Neural cell (in vitro differentiated cells): ENCODE measurements around the gene RHOT2. TPM values are rescaled to one million over a fixed set of nuclear protein-coding genes. Genes with fewer than 3 reads are reported as not detected.

Experiments used
- H2AFZ ChIP-seq: fragments of 200-600, 300-800 bp; sonication (generic), shearing (Covaris generic); 2 replicates; pipeline ENCODE4 v1.6.0; 2014; ENCODE audit warnings: low read depth, mild to moderate bottlenecking, antibody characterized with exemption, low read length, moderate library complexity
- H3F3A ChIP-seq: fragments of 200-600 bp; shearing (Covaris generic); 2 replicates; pipeline ENCODE4 v1.6.1; 2016; ENCODE audit warnings: mild to moderate bottlenecking, moderate library complexity, mixed read lengths, antibody characterized with exemption, low read length; ENCODE audit not compliant: insufficient read depth, poor library complexity, severe bottlenecking
- H3K27ac ChIP-seq: fragments of 200-600, 300-800 bp; sonication (generic), shearing (Covaris generic); 2 replicates; pipeline ENCODE4 v1.5.1; 2014; ENCODE audit warnings: mild to moderate bottlenecking, low read length, moderate library complexity
- H3K27me3 ChIP-seq: fragments of 300-800, 200-600 bp; sonication (generic), shearing (Covaris generic); 2 replicates; pipeline ENCODE4 v1.6.0; 2014; ENCODE audit warnings: mild to moderate bottlenecking, low read depth, low read length, moderate library complexity; ENCODE audit not compliant: insufficient read depth
- H3K36me3 ChIP-seq: fragments of 300-800, 200-600 bp; sonication (generic), shearing (Covaris generic); 2 replicates; pipeline ENCODE4 v1.5.1; 2014; ENCODE audit warnings: mild to moderate bottlenecking, antibody characterized with exemption, low read length, moderate library complexity; ENCODE audit not compliant: insufficient read depth
- H3K4me2 ChIP-seq: fragments of 300-800, 200-600 bp; sonication (generic), shearing (Covaris generic); 2 replicates; pipeline ENCODE4 v1.6.0; 2014; ENCODE audit warnings: mild to moderate bottlenecking, low read length
- H3K4me3 ChIP-seq: fragments of 300-800, 200-600 bp; sonication (generic), shearing (Covaris generic); 2 replicates; pipeline ENCODE4 v1.5.1; 2014; ENCODE audit warnings: mild to moderate bottlenecking, low read length, moderate library complexity
- H3K79me2 ChIP-seq: fragments of 200-600 bp; shearing (Covaris generic); replicated peaks from 2 replicates; pipeline ENCODE4 v1.6.0; 2014; ENCODE audit warnings: mild to moderate bottlenecking, low read length, moderate library complexity; ENCODE audit not compliant: insufficient read depth
- H3K9ac ChIP-seq: fragments of 300-800, 200-600 bp; sonication (generic), shearing (Covaris generic); 2 replicates; pipeline ENCODE4 v1.6.1; 2016; ENCODE audit warnings: mild to moderate bottlenecking, low read length, mixed read lengths
- H3K9me2 ChIP-seq: fragments of 200-600 bp; shearing (Covaris generic); 2 replicates; pipeline ENCODE4 v1.6.1; 2016; ENCODE audit warnings: mild to moderate bottlenecking, low read length, mixed read lengths; ENCODE audit not compliant: insufficient read depth
- H3K9me3 ChIP-seq: fragments of 200-600, 300-800 bp; sonication (generic), shearing (Covaris generic); 2 replicates; pipeline ENCODE4 v1.6.1; 2016; ENCODE audit warnings: mild to moderate bottlenecking, mixed run types, low read length, moderate library complexity, mixed read lengths
- H4K20me1 ChIP-seq: fragments of 200-600 bp; shearing (Covaris generic); 2 replicates; pipeline ENCODE4 v1.6.1; 2016; ENCODE audit warnings: mild to moderate bottlenecking, mixed run types; ENCODE audit not compliant: insufficient read depth
- EP300 ChIP-seq: fragments of 450-650 bp; conservative IDR thresholded peaks from 2 replicates; pipeline ENCODE4 v1.6.1; 2014; ENCODE audit warnings: antibody characterized with exemption, mild to moderate bottlenecking, moderate library complexity; ENCODE audit not compliant: poor library complexity, severe bottlenecking
- EZH2 ChIP-seq: fragments of 200-600, 300-800 bp; shearing (Covaris generic), sonication (generic); IDR thresholded peaks from 2 replicates; pipeline ENCODE4 v1.6.1; 2014; ENCODE audit warnings: antibody characterized with exemption, low read length, borderline replicate concordance, mild to moderate bottlenecking; ENCODE audit not compliant: insufficient read depth, poor library complexity, severe bottlenecking
- MXI1 ChIP-seq: fragments of 450-650 bp; conservative IDR thresholded peaks from 2 replicates; pipeline ENCODE4 v1.6.1; 2014; ENCODE audit warnings: antibody characterized with exemption, mild to moderate bottlenecking; ENCODE audit not compliant: poor library complexity, severe bottlenecking
- POLR2AphosphoS5 ChIP-seq: IDR thresholded peaks from 2 replicates; pipeline ENCODE4 v1.6.1; 2012
- RAD21 ChIP-seq: fragments of 450-650 bp; conservative IDR thresholded peaks from 2 replicates; pipeline ENCODE4 v1.6.1; 2014; ENCODE audit warnings: antibody characterized with exemption, mild to moderate bottlenecking, moderate library complexity
- SMC3 ChIP-seq: fragments of 450-650 bp; conservative IDR thresholded peaks from 2 replicates; pipeline ENCODE4 v1.6.1; 2014; ENCODE audit warnings: antibody characterized with exemption, mild to moderate bottlenecking, moderate library complexity; ENCODE audit not compliant: poor library complexity
- TAF1 ChIP-seq: IDR thresholded peaks from 2 replicates; pipeline ENCODE4 v1.6.1; 2012; ENCODE audit warnings: low read depth
- polyA plus RNA-seq: library from polyadenylated mRNA; depleted of rRNA; stranded (reverse); fragments of >200 nt; gene quantifications from 2 replicates; pipeline ENCODE4 v1.2.3, GENCODE V29; 2014
- TF ChIP-seq, protein P1 (sequence below): IDR thresholded peaks from 2 replicates; pipeline ENCODE4 v1.6.1; 2012; ENCODE audit warnings: borderline replicate concordance
- TF ChIP-seq, protein P2 (sequence below): fragments of 450-650 bp; IDR thresholded peaks from 2 replicates; pipeline ENCODE4 v1.5.1; 2014; ENCODE audit warnings: antibody characterized with exemption, mild to moderate bottlenecking, moderate library complexity; ENCODE audit not compliant: poor library complexity, severe bottlenecking

RHOT2 gene
- polyA plus RNA-seq, 1 donor from 2014 or later, result 132 TPM

DNA sequence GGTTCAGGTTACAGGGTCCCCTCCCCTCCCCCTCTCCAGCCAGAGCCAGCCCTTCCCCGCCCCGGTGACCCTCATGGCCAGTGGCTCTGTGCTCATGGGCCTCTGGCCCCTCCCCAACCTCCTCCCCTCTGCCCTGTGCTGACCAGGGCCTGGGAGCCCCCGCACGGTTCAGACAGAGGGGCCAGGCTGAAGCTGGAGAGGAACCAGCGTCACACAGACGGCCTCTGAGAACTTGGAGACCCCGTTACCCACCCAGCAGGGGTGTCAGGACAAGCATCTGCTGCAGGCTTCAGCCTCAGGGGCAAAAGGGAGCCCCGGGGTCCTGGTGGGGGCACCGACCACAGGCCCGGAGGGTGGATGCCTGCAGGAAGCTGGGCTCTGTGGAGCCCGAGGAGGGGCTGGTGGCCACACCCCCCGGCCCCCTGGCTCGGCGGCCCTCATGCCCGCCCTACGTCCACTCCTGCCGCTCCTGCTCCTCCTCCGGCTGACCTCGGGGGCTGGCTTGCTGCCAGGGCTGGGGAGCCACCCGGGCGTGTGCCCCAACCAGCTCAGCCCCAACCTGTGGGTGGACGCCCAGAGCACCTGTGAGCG, 37.0 kb upstream of the RHOT2 start, which contains the start of gene WFIKKN1:
TSS of gene WFIKKN1 (plus strand) at position 171 of the 591 bp plus-strand sequence. CDS start at position 440, 269 bp downstream.
- Histone ChIP-seq H3K9ac (no peak within 1 kb of the TSS), H2AFZ (no peak within 1 kb of the TSS), H3F3A (no peaks in the 10 kb centered on the region), H3K36me3 (no peaks in the 10 kb centered on the region), H3K4me2 (no peak within 1 kb of the TSS), H3K27me3 (no peaks in the 10 kb centered on the region), H3K79me2 (no peaks in the 10 kb centered on the region), H3K4me3 (no peak within 1 kb of the TSS), H4K20me1 (no peaks in the 10 kb centered on the region), H3K27ac (no peak within 1 kb of the TSS), H3K9me3 (no peaks in the 10 kb centered on the region), H3K9me2 (no peaks in the 10 kb centered on the region)
- TF ChIP-seq EP300 (no peak), TAF1 (no peak), MXI1 (no peak), RAD21 (no peak)
- TF ChIP-seq, protein P1, sequence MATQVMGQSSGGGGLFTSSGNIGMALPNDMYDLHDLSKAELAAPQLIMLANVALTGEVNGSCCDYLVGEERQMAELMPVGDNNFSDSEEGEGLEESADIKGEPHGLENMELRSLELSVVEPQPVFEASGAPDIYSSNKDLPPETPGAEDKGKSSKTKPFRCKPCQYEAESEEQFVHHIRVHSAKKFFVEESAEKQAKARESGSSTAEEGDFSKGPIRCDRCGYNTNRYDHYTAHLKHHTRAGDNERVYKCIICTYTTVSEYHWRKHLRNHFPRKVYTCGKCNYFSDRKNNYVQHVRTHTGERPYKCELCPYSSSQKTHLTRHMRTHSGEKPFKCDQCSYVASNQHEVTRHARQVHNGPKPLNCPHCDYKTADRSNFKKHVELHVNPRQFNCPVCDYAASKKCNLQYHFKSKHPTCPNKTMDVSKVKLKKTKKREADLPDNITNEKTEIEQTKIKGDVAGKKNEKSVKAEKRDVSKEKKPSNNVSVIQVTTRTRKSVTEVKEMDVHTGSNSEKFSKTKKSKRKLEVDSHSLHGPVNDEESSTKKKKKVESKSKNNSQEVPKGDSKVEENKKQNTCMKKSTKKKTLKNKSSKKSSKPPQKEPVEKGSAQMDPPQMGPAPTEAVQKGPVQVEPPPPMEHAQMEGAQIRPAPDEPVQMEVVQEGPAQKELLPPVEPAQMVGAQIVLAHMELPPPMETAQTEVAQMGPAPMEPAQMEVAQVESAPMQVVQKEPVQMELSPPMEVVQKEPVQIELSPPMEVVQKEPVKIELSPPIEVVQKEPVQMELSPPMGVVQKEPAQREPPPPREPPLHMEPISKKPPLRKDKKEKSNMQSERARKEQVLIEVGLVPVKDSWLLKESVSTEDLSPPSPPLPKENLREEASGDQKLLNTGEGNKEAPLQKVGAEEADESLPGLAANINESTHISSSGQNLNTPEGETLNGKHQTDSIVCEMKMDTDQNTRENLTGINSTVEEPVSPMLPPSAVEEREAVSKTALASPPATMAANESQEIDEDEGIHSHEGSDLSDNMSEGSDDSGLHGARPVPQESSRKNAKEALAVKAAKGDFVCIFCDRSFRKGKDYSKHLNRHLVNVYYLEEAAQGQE, result no peak

DNA sequence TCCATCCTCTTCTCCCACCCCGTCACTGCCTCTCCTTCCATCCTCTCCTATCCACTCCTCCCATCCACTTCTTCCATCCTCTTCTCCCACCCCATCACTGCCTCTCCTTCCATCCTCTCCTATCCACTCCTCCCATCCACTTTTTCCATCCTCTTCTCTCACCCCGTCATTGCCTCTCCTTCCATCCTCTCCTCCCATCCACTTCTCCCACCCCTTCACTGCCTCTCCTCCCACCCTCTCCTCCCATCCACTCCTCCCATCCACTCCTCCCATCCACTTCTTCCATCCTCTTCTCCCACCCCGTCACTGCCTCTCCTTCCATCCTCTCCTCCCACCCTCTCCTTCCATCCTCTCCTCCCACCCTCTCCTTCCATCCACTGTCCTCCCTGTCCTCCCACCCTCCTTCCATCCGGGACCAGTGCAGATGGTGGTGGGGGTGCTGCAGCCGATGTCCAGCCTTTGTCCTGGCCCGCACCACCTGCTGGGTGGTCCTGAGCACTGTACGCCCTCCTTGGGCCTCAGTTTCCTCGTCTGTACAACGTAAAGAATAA, 36.0 kb upstream of the RHOT2 start:
- TF ChIP-seq, protein P2, sequence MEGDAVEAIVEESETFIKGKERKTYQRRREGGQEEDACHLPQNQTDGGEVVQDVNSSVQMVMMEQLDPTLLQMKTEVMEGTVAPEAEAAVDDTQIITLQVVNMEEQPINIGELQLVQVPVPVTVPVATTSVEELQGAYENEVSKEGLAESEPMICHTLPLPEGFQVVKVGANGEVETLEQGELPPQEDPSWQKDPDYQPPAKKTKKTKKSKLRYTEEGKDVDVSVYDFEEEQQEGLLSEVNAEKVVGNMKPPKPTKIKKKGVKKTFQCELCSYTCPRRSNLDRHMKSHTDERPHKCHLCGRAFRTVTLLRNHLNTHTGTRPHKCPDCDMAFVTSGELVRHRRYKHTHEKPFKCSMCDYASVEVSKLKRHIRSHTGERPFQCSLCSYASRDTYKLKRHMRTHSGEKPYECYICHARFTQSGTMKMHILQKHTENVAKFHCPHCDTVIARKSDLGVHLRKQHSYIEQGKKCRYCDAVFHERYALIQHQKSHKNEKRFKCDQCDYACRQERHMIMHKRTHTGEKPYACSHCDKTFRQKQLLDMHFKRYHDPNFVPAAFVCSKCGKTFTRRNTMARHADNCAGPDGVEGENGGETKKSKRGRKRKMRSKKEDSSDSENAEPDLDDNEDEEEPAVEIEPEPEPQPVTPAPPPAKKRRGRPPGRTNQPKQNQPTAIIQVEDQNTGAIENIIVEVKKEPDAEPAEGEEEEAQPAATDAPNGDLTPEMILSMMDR, result no peak
- TF ChIP-seq POLR2AphosphoS5 (no peak), EZH2 (no peak), RAD21 (no peak), MXI1 (no peak), SMC3 (no peak), EP300 (no peak), TAF1 (no peak)
- TF ChIP-seq, protein P1, result no peak
- no peaks in the 10 kb centered on the region for H3K27me3 ChIP-seq
- H3K27ac ChIP-seq, result no peak overlapping the region
- no peaks in the 10 kb centered on the region for H4K20me1 ChIP-seq
- no peak overlapping the region for H3K9ac ChIP-seq
- H3K36me3 ChIP-seq, result no peaks in the 10 kb centered on the region
- H3K9me3 ChIP-seq, result no peaks in the 10 kb centered on the region
- no peak overlapping the region for H3K4me3 ChIP-seq
- H3F3A ChIP-seq, result no peaks in the 10 kb centered on the region
- no peak overlapping the region for H2AFZ ChIP-seq
- H3K9me2 ChIP-seq, result no peaks in the 10 kb centered on the region
- H3K79me2 ChIP-seq, result no peaks in the 10 kb centered on the region
- H3K4me2 ChIP-seq, result no peak overlapping the region
